Coronary artery (tissue), 2 donors: Measurements from ENCODE around the gene GDPD1.
"Not testable (repeated sequence)": the region's sequence is repeated elsewhere in the genome, so short reads cannot be mapped to it uniquely, and the experiment has no call there.

Experiments used
- DNase-seq: peaks from one replicate; pipeline ENCODE4 v3.0.0-alpha.2; 2017; ENCODE audit warnings: low spot score
- H3K27ac ChIP-seq, 2 donors: fragments of 200-600 bp; sonication (generic); one replicate each; pipeline ENCODE4 v1.5.1; 2016 to 2019
- H3K4me3 ChIP-seq: fragments of 200-600 bp; sonication (generic); 2 replicates; pipeline ENCODE4 v1.5.1; 2016; ENCODE audit warnings: mild to moderate bottlenecking, moderate library complexity
- CTCF ChIP-seq: fragments of 200-600 bp; sonication (generic); IDR thresholded peaks from one replicate; pipeline ENCODE4 v1.5.1; 2019; ENCODE audit warnings: antibody characterized with exemption

GDPD1 gene

GRCh38 chr17:59220328-59221158 is at the start of gene GDPD1:
Gene GDPD1, plus strand, starts transcription at chr17:59220511. Its CDS starts 99 bp downstream, at chr17:59220610.
- TF ChIP-seq CTCF = peak; percentile 73
- peak within 1 kb of the TSS; percentile 98 for H3K4me3 ChIP-seq
- peak within 1 kb of the TSS; percentile 52 to 81 for H3K27ac ChIP-seq
- DNase-seq = peak; percentile 91

GRCh38 chr17:59172436-59173004 is 47.8 kb upstream of the GDPD1 start:
- Histone ChIP-seq H3K27ac (no peak overlapping the region), H3K4me3 (no peak overlapping the region)
- DNase-seq = no peak
- no peak for TF ChIP-seq CTCF

GRCh38 chr17:59174671-59175070 is 45.6 kb upstream of the GDPD1 start:
- no peak for TF ChIP-seq CTCF
- H3K27ac ChIP-seq = no peak overlapping the region
- H3K4me3 ChIP-seq = no peak overlapping the region
- DNase-seq = no peak

- TF ChIP-seq CTCF = no peak
Observed at GRCh38 chr17:59175076-59175475, 45.2 kb upstream of the GDPD1 start.

GRCh38 chr17:59178266-59178985 is 41.9 kb upstream of the GDPD1 start:
- no peak overlapping the region for H3K27ac ChIP-seq
- no peak overlapping the region for H3K4me3 ChIP-seq
- no peak for TF ChIP-seq CTCF
- no peak for DNase-seq

More at GRCh38 chr17:59175076-59175475, 45.2 kb upstream of the GDPD1 start:
- Histone ChIP-seq H3K4me3 (no peak overlapping the region), H3K27ac (no peak overlapping the region)
- DNase-seq = no peak

- not testable (repeated sequence) for H3K4me3 ChIP-seq, DNase-seq, H3K27ac ChIP-seq
Observed at GRCh38 chr17:59179601-59180000, 40.7 kb upstream of the GDPD1 start.

- TF ChIP-seq CTCF = no peak
- Histone ChIP-seq H3K4me3 (no peak overlapping the region), H3K27ac (no peak overlapping the region)
- DNase-seq = no peak
Observed at GRCh38 chr17:59180626-59181025, 39.7 kb upstream of the GDPD1 start.
